ENCODE results near the gene SLC17A1. TPM values are rescaled to one million over a fixed set of nuclear protein-coding genes. Genes with fewer than 3 reads are reported as not detected.

SLC17A1 gene
- total and polyA plus RNA-seq, 11 donors, result not detected

GRCh38 chr6:25756382-25757363, 75.2 kb downstream of the SLC17A1 start:
- no peaks in the 10 kb centered on the region for H3K36me3 ChIP-seq
- 82 to 83% (median 83%) methylated on average over 9 of the region's 9 CpGs for WGBS, 4 donors
- DNase-seq (no peak), ATAC-seq (no peak)
- no peaks in the 10 kb centered on the region for H3K4me1 ChIP-seq
- H3K9me3 ChIP-seq, result no peaks in the 10 kb centered on the region
- peaks cover 0 to 11% (median 0%) of the 10 kb centered on the region in 9 donors for H3K27me3 ChIP-seq
- intact Hi-C loops (cut with DNase I), result no loop called here
- no peak overlapping the region for H3K27ac ChIP-seq
- no peak for TF ChIP-seq POLR2A (IDR thresholded peaks at IDR 0.05)
- no peak for TF ChIP-seq CTCF (IDR thresholded peaks at IDR 0.05)
- H3K4me3 ChIP-seq, result no peak overlapping the region

GRCh38 chr6:25755483-25755882, 76.4 kb downstream of the SLC17A1 start:
- DNase-seq (no peak), ATAC-seq (no peak)
- no peak for TF ChIP-seq CTCF (IDR thresholded peaks at IDR 0.05)
- TF ChIP-seq POLR2A (IDR thresholded peaks at IDR 0.05), result no peak

GRCh38 chr6:25754535-25754934, 77.3 kb downstream of the SLC17A1 start, which contains the start of gene SLC17A4:
TSS of gene SLC17A4 (plus strand) at chr6:25754742. CDS start at chr6:25761963, 7,221 bp downstream.
- intact Hi-C loops (cut with DNase I), result no loop called here
- DNase-seq, result no peak
- Histone ChIP-seq H3K27me3 (peaks cover 0 to 11% (median 0%) of the 10 kb centered on the region in 9 donors), H3K27ac (no peak within 1 kb of the TSS), H3K4me3 (no peak within 1 kb of the TSS), H3K36me3 (no peaks in the 10 kb centered on the region), H3K9me3 (no peaks in the 10 kb centered on the region), H3K4me1 (no peaks in the 10 kb centered on the region)
- TF ChIP-seq POLR2A (IDR thresholded peaks at IDR 0.05), result no peak
- no peak for TF ChIP-seq CTCF (IDR thresholded peaks at IDR 0.05)
- no peak for ATAC-seq

More at GRCh38 chr6:25755483-25755882, 76.4 kb downstream of the SLC17A1 start:
- no peak overlapping the region for H3K27ac ChIP-seq
- peaks cover 0 to 11% (median 0%) of the 10 kb centered on the region in 9 donors for H3K27me3 ChIP-seq
- no peaks in the 10 kb centered on the region for H3K36me3 ChIP-seq
- H3K4me1 ChIP-seq, result no peaks in the 10 kb centered on the region
- no peaks in the 10 kb centered on the region for H3K9me3 ChIP-seq
- WGBS, 4 donors, result 91 to 97% (median 92%) methylated on average over 1 of the region's 1 CpG
- no peak overlapping the region for H3K4me3 ChIP-seq
- intact Hi-C loops (cut with DNase I), result no loop called here

GRCh38 chr6:25753079-25753478, 78.8 kb downstream of the SLC17A1 start:
- intact Hi-C loops (cut with DNase I), result no loop called here
- DNase-seq (no peak), ATAC-seq (no peak)

More at GRCh38 chr6:25753079-25753478, 78.8 kb downstream of the SLC17A1 start:
- H3K4me1 ChIP-seq, result no peaks in the 10 kb centered on the region
- no peak overlapping the region for H3K27ac ChIP-seq
- H3K9me3 ChIP-seq, result no peaks in the 10 kb centered on the region
- peaks cover 0 to 8% (median 0%) of the 10 kb centered on the region in 9 donors for H3K27me3 ChIP-seq
- H3K4me3 ChIP-seq, result no peak overlapping the region
- no peaks in the 10 kb centered on the region for H3K36me3 ChIP-seq
- TF ChIP-seq POLR2A (IDR thresholded peaks at IDR 0.05) (no peak), CTCF (IDR thresholded peaks at IDR 0.05) (no peak)
